GM19468 (cell line): ENCODE data around the gene SLC66A3.
A peak's percentile ranks its signal among the peaks of the same experiment; 100 is the strongest.
"Not testable (repeated sequence)": the region's sequence is repeated elsewhere in the genome, so short reads cannot be mapped to it uniquely, and the experiment has no call there.

Experiments
- ATAC-seq: cut with Tn5 transposase; IDR thresholded peaks from one replicate; pipeline ENCODE4 v1.9.1; 2021; ENCODE audit warnings: mild to moderate bottlenecking, moderate library complexity, moderate number of reproducible peaks; ENCODE audit not compliant: unreplicated experiment; ENCODE audit errors: extremely low read depth

Gene SLC66A3

DNA sequence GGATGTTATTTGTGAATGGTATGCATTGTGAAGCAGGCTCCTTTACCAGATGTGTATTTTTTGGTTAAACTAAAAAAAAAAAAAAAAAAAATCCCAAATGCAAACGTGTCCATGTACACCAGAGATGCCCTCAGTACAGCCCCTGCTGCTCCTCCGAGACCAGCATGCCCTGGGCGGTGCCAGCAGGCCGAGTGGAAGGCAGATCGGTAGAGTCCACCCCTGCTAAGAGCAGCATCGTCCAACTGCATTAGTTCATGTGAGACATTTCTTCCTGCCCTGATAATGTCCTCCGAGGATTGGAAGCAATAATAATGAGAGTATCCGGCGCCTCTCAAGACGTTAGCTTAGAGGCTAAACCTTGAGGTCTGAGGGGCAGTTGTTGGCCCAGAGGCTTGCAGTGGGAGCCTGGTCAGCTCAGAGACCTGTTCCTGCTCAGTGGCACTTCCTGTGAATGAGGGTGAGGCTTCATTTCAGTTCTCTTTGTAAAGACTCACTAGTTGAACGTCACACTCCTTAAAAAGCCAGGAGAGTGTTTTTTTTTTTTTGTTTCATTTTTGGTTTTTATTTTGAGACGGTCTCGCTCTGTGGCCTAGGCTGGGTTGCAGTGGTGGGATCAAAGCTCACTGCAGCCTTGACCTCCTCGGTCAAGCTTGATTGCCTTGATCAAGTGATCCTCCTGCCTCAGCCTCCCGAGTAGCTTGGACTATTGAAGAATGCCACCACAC, 5.6 kb downstream of the SLC66A3 start:
- ATAC-seq: peak; percentile 51

DNA sequence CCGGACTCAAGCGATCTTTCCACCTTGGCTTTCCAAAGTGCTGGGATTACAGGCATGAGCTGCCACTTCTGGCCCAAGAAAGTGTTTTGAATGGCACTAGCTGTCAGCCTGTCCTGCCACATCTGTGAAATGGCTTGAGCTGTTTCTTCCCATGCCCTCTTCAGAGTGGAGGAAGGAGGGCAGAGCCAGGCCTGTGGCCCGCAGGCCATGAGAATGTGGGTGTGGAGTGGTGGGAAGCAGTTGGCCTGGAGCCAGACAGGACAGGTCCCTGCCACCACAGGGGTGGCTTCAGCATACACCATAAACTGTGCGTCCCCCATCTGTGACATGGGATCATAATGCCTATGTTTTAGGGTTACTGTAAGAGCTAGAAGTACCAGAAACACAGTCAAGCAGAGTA, 6.5 kb downstream of the SLC66A3 start:
- no peak for ATAC-seq

DNA sequence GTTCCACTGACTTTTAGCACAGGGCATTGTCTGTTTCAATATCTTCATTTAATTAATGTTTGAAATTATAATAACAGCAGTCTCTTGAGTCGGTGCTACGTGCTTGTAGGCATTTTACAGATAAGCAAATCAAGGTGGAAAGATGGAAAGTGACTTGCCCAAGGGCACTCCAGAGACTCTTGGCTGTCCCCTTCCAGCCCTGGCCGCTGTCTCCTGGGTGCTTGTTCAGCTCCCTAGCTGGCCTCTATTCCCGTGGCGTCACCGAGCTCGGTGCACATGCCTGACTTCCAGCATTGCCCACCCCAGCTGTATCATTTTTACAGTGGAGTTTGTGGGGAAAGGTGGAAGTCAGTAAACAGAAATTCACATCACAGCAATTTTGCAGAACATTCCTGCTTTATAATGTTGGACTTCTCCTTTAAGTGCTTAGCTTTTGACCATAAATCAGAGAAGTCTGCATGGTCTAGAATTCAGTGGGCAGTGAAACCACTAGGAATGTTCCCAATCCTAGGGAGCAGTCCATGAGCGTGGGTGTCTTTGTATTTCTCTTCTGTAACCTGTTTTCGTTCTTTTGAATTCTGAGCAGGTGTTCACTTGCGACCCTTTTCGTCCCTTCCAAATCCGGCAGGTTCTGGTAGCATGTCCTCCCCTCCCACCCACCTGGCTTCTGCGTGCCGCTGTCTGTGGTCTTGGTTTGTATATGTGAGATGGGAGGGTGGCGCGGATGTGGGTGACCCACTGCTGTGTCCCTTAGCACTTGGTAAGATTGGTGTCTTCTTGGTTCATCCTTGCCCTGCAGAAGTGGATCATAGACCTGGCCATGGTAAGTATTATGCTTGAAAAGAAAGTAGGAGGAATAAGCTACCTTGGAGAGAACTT, 8.4 kb downstream of the SLC66A3 start:
- ATAC-seq: no peak

DNA sequence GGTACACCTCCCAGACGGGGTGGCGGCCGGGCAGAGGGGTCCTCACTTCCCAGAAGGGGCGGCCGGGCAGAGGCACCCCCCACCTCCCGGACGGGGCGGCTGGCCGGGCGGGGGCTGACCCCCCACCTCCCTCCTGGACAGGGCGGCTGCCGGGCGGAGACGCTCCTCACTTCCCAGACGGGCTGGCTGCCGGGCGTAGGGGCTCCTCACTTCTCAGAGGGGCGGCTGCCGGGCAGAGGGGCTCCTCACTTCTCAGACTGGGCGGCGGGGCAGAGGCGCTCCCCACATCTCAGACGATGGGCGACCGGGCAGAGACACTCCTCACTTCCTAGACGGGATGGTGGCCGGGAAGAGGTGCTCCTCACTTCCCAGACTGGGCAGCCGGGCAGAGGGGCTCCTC, 9.8 kb downstream of the SLC66A3 start:
- ATAC-seq: not testable (repeated sequence)

DNA sequence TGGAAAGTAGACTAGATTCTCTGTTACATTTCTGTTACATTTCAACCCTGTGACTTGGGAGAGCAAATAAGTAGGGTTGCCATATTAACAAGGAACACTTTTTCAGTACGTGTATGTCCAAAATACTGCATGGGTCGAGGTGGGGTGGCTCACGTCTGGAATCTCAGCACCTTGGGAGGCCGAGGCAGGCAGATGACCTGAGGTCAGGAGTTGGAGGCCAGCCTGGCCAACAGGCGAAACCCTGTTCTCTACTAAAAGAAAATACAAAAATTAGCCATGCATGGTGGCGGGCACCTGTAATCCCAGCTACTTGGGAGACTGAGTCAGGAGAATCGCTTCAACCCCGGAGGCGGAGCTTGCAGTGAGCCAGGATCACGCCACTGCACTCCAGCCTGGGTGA, 11.2 kb downstream of the SLC66A3 start:
- ATAC-seq: no peak

DNA sequence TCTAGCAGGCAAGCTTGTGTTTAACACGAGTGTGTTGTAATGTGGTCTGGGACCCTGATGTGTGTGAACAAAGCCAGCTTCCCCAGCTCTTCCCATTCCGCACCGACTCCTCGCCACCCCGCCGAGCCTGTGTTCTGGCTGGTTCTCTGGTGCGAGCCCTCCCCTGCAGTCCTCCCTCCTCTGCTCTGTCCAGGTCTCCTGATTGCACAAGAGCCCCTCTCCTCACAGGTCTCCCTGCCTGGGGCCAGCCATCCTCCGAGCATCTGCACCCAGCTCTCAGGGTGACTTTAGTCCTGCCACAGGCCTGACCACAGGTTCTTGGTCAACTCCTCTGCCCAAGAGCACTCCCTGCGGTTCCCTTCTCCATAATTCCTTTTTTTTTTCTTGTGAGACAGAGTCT, 13.2 kb downstream of the SLC66A3 start:
- no peak for ATAC-seq

DNA sequence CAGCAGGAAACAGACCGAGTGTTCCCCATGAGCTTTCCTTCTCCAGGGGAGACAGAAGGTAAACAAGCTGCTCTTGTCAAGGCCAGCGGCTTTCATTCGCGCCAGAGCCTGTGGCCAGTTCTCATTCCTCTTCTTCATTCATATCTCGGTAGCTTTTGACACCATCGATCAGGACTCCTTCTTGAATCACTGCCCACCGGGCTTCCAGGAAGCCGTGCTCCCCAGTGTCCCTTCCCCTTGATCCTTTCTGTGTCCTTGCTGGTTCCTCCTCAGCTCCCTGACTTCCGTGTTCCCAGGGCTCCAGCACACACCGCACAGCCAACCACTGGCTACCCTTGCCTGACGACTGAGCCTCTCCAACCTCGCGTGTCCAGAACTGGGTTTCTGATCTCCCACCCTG, 14.1 kb downstream of the SLC66A3 start:
- ATAC-seq: no peak

DNA sequence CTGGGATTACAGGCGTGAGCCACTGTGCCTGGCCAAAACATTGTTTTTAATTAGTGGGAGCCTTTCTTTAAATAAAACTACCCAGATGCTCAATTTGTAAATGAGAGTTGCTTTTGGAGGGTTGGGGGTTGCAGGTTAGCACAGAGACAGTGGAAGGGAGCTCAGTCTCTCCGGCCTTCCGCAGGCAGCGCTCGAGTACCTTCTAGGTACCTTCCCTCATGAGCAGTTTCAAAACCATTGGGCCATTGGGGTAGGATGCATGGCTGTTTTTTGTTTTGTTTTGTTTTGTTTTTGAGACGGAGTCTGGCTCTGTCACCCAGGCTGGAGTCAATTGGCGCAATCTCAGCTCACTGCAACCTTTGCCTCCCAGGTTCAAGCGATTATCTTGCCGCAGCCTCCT, 19.0 kb downstream of the SLC66A3 start:
- ATAC-seq: no peak

DNA sequence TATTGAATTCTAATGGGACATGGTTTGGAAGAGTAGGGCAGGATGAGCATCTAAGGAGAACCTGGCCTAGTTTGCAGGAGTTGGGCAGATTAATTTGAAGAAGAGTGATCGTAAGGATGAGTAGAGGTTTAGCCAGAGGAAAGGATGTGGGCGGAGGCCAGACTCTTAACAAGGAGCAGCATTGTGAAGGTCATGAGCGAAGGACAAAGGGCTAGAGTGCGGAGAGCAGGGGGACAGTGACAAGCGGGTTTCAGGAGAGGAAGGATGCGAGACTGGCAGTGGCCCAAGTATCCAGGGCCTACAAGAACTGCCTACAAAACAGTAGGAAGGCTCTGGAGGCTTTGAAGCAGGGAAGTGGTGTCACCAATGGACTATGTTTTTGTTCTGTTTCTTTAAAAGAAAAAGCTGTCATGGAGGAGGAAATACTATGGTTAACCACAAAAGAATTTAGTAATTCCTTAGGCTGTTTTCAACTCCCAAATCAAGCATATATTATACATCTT, 20.1 kb downstream of the SLC66A3 start:
- no peak for ATAC-seq

DNA sequence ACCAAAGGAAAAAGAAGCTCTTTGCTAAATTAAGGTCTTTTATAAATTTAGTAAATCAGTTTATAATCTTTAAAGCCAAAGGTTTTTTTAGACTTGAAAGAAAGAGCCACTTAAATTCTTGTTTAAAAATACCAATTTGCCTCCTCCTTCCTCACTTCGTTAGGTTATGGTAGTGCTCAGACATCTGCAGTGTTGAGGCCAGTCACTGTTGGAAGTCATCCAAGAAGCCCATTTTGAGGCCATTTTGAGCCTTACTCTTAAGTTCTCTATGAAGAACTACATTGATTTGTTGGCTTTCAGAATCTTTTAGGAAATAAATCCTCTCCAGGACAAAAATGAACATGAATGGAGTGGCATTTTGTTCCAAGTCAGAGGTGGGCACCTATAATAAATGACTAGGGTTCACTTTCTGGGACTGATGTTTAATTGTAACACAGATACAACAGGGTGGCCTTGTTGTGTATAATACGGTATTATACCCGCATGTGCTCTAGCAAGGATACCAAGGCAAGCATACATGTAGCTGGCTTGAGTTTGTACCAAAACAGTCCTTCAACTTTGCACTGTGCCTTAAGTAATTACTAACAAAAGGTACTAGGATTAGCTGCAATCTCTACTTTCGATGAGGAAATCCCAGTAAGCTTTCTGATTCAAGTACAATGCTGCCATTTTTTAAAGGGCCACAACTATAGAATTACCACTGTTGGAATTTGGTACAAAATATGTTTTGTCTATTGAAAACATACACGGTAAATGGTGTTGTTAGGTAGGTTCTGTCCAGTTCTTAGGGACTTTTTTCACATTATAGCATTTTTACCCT, 22.8 kb downstream of the SLC66A3 start:
- ATAC-seq: no peak

DNA sequence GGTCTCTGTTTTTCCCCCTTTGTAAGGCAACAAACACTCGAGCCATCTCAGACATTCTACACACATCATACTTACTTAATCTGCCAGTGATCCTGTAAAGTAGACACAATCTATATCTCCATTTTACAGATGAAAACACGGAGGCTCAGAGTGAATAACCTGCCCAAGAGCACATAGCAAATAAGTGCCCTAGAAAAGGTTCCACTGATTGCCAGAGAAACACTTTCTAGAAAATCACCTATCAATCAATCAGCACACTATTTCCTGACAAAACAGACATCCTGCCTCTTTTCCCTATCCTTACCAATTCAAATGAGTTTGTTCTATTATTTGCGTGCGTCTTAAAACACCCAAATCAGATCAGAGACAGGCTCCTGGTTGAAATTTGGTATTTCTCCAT, 23.9 kb downstream of the SLC66A3 start:
- no peak for ATAC-seq

DNA sequence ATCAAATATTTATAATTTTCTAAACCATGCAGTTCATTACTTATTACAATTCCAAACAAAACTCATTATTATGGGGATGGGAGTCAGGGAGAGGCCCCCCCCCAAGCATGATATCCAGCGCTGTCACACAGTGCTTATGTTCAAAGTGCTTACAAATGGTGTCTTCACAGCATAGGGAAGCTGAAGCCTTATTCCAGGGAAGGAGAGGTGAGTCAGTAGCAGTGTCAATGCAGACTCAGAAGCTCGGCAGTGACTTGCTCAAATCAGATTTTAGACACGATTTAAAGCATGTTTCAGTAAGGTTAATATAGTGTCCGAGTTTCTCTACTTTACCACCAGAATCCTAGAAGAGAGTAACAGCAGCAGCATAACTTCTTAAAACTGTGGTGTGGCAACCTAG, 24.6 kb downstream of the SLC66A3 start:
- ATAC-seq: no peak

DNA sequence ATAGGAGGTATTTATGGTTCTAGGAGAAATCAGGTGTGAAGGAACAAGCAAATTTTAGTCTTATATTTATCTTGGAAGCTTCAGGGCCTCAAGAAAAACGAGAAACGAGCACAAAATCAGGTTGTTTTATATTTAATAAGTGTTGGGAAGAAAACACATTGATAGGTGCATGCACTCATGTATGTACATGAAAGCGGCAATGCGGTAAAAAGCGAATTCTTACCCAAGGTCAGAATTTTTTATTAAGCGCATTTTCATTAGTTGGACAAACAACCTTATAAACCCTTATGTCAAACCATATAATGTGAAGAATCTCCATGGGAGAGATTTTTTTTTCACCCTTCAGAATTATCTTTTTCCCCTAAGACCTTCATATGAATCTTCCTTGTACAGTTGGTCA, 25.4 kb downstream of the SLC66A3 start:
- ATAC-seq: no peak

DNA sequence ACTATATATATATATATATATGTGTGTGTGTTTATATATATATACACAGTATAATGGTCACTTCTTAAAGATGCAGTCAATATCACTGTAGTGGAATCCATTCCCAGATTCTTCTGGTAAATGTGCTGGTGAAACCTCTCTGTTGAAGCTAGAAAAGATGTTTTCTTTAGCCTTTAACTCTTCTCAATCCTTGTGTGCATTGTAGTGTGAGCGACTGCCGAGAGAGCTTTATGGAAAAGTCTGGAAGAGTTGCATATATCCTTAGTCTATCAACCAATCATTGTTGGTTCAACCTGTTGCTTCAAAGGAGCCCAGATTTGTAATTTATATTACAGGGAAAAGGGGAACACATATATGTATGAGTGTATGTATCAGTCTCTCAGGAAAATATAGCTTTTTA, 27.7 kb downstream of the SLC66A3 start:
- ATAC-seq: no peak

DNA sequence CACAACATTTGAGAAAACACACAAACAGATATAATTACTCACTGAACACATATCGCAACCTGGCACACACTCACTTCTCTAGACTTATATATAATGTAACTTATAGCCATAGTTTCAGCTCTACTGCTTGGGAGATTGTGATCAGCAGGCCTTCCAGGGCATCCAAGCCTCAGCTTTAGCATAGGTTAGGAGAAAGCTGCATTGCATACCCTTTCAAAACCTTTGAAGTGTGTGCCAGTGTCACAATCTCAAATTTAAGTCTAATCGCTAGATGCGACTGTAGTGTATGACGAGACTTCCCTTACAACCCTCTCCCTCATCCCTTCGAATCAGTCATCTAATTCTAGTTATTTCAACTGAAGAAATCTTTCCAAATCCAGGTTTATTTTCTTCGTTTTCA, 30.9 kb downstream of the SLC66A3 start:
- no peak for ATAC-seq

DNA sequence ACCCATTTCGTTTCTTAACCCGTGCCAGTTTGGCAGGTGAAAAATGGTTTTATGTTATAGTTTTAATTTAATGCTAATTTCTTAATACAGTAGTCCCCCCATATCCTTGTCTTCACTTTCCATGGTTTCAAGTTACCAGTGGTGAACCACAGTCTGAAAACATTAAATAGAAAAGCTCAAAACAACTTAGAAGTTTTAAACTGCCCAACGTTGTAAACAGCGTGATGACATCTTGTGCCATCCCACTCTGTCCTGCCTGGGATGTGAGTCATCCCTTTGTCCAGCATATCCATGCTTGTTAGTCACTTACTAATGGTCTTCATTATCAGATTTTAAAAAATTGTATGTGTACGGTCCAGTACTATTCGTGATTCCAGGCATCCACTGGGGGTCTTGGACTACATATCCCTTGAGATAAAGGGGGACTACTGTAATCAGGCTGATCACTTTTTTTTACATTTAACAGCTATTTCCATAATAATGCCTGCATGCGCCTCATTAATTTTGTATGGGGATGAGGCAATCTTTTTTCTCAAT, 31.9 kb downstream of the SLC66A3 start:
- no peak for ATAC-seq

DNA sequence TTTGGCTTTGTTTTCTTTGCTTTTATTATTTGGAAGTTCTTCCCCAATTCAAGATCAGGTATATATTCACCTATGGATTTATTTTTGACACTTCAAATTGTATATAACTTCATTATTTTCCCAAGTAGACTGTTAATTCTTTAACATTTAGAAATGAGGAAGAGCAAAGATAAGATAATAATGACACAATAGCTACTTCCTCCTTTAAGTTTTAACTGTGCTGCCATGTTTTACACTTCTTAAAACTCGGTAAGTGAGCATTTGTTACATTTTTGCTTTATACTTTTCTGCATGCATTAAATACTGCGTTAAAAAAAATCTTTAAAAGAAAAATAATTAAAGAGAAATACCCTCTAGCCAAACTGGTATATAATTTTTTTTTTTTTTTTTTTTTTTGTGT, 32.5 kb downstream of the SLC66A3 start:
- no peak for ATAC-seq

DNA sequence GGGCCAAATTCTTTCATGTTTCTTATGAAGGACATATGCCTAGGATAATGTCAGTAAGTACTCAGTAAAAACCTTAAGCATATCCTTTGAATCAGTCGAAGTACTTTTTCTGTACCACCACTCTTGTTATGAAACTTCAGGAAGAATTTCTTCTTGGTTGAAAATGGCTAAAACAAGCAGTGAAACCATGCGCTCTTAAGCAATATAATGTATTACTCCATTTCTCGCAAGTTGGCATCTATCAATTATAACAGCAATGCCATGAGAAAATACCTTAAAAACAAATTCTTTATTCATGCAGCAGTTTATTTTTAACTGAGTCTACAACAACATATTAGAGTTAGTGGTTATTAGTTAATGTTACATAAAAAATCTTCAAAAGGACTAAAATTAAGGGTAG, 41.0 kb downstream of the SLC66A3 start:
- no peak for ATAC-seq

DNA sequence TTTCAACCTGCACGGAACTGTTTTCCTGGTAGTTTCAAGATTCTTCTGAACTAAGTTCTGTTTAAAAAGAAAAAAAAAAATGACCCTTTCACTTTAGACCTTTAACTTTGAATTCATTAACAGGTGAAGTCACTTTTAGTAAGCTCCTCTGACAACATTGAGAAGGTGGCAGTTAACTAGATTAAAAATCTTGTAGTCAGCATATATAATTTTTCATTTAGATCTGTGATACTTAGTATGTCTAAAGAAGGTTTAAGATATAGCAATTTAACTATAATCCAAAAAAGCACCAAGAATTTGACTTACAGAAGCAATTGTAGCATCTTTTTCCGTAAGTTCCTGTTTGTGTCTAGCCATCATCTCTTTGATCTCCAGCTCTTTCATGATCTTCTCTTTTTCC, 45.4 kb downstream of the SLC66A3 start:
- no peak for ATAC-seq

DNA sequence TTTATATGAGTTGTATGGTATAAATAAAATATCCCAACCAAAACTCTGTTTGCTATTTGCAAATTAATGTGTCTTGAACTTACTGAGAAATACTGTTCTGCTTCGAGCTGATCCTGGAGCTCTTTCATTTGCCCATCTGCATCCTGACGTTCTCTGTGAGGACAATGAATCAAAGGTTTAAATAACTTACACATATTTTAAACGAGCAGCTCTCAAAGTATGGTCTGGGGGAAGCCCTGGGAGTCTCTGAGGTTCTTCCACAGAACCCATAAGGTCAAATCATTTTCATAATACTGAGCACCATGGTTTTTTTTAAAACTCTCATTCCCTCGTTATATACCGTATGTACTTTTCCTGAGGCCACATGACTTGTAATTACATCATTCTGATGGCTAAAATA, 46.7 kb downstream of the SLC66A3 start:
- ATAC-seq: no peak
